Stomach (tissue), 4 donors: Measurements from ENCODE around the gene LRRC63.

Experiments
- POLR2A ChIP-seq, 4 donors: fragments of 450-650 bp; IDR thresholded peaks; one replicate each; pipeline ENCODE4 v1.6.1; 2016; ENCODE audit warnings: antibody characterized with exemption in 4 of 4, control low read depth in 2 of 4, mild to moderate bottlenecking in 1 of 4, moderate library complexity in 1 of 4
- POLR2AphosphoS5 ChIP-seq, 3 donors: sonication (generic); formaldehyde crosslinking; IDR thresholded peaks; one replicate each; pipeline ENCODE4 v1.6.1; 2016; ENCODE audit warnings: antibody characterized with exemption in 3 of 3

GRCh38 chr13:46321494-46322225 is 109.9 kb downstream of the LRRC63 start:
- TF ChIP-seq POLR2A (IDR thresholded peaks at IDR 0.05): no peak
- no peak for TF ChIP-seq POLR2AphosphoS5 (IDR thresholded peaks at IDR 0.05)
